Mesenchymal stem cell (in vitro differentiated cells and primary cell): ENCODE measurements around the gene DDX27. TPM values are rescaled to one million over a fixed set of nuclear protein-coding genes. Genes with fewer than 3 reads are reported as not detected.
A peak's percentile ranks its signal among the peaks of the same experiment; 100 is the strongest.

Experiments
- DNase-seq: peaks from one replicate; pipeline ENCODE4 v3.0.0-alpha.2; 2013
- H2AFZ ChIP-seq: one replicate; pipeline ENCODE4 v1.6.1; 2013; ENCODE audit warnings: low read depth, mild to moderate bottlenecking, control low read depth, inconsistent platforms, low read length, moderate library complexity
- H2AK5ac ChIP-seq: 2 replicates; pipeline ENCODE4 v1.6.1; 2013; ENCODE audit warnings: low read length, moderate library complexity, mild to moderate bottlenecking, inconsistent platforms; ENCODE audit not compliant: severe bottlenecking
- H2BK120ac ChIP-seq: one replicate; pipeline ENCODE4 v1.6.1; 2013; ENCODE audit warnings: low read depth, mild to moderate bottlenecking, inconsistent platforms, low read length, moderate library complexity
- H2BK12ac ChIP-seq, 2 experiments: one replicate each; pipeline ENCODE4 v1.6.1; 2013; ENCODE audit warnings: inconsistent platforms in 2 of 2, low read length in 2 of 2, mild to moderate bottlenecking in 2 of 2, moderate library complexity in 2 of 2, control low read depth in 1 of 2
- H2BK15ac ChIP-seq: one replicate; pipeline ENCODE4 v1.6.1; 2013; ENCODE audit warnings: mild to moderate bottlenecking, low read depth, inconsistent platforms; ENCODE audit not compliant: poor library complexity, severe bottlenecking
- H2BK5ac ChIP-seq: 2 replicates; pipeline ENCODE4 v1.6.1; 2013; ENCODE audit warnings: low read depth, mild to moderate bottlenecking, low read length, control low read depth, inconsistent platforms; ENCODE audit not compliant: poor library complexity, severe bottlenecking
- H3K14ac ChIP-seq, 2 experiments: one replicate each; pipeline ENCODE4 v1.6.1; 2013; ENCODE audit warnings: inconsistent platforms in 2 of 2, low read length in 2 of 2, control low read depth in 1 of 2, mild to moderate bottlenecking in 1 of 2, moderate library complexity in 1 of 2
- H3K18ac ChIP-seq, 2 experiments: one replicate each; pipeline ENCODE4 v1.6.1; 2013; ENCODE audit warnings: inconsistent platforms in 2 of 2, low read length in 2 of 2, control low read depth in 1 of 2, low read depth in 1 of 2, mild to moderate bottlenecking in 1 of 2
- H3K23ac ChIP-seq, 2 experiments: one replicate each; pipeline ENCODE4 v1.6.1; 2013; ENCODE audit warnings: inconsistent platforms in 2 of 2, low read length in 2 of 2, mild to moderate bottlenecking in 2 of 2, moderate library complexity in 2 of 2, control low read depth in 1 of 2
- H3K27ac ChIP-seq: 2 replicates; pipeline ENCODE4 v1.5.1; 2013; ENCODE audit warnings: mild to moderate bottlenecking, moderate library complexity, low read length, control low read depth, inconsistent platforms; ENCODE audit not compliant: poor library complexity, severe bottlenecking
- H3K27me3 ChIP-seq, 2 experiments: 2 replicates each; pipeline versions ENCODE4 v1.6.1 to v1.7.0; 2013; ENCODE audit warnings: low read length in 2 of 2, mild to moderate bottlenecking in 2 of 2, moderate library complexity in 2 of 2, control low read depth in 1 of 2, inconsistent platforms in 1 of 2; ENCODE audit not compliant: control insufficient read depth in 1 of 2, insufficient read depth in 1 of 2
- H3K36me3 ChIP-seq, 2 experiments: 2 replicates each; pipeline versions ENCODE4 v1.6.1 to v1.7.0; 2013; ENCODE audit warnings: low read length in 2 of 2, control low read depth in 1 of 2, inconsistent platforms in 1 of 2, low read depth in 1 of 2, mild to moderate bottlenecking in 1 of 2; ENCODE audit not compliant: insufficient read depth in 2 of 2, control insufficient read depth in 1 of 2
- H3K4ac ChIP-seq, 2 experiments: one replicate each; pipeline ENCODE4 v1.6.1; 2013; ENCODE audit warnings: inconsistent platforms in 2 of 2, low read length in 2 of 2, mild to moderate bottlenecking in 2 of 2, moderate library complexity in 2 of 2, control low read depth in 1 of 2, low read depth in 1 of 2
- H3K4me1 ChIP-seq: 2 replicates; pipeline ENCODE4 v1.6.1; 2013; ENCODE audit warnings: low read depth, low read length, control low read depth; ENCODE audit not compliant: control insufficient read depth, insufficient read depth
- H3K4me2 ChIP-seq: 2 replicates; pipeline ENCODE4 v1.6.1; 2013; ENCODE audit warnings: low read length, mild to moderate bottlenecking, inconsistent platforms; ENCODE audit not compliant: poor library complexity, severe bottlenecking
- H3K4me3 ChIP-seq, 2 experiments: 2 replicates each; pipeline versions ENCODE4 v1.5.1 to v1.7.0; 2013; ENCODE audit warnings: low read length in 2 of 2, mild to moderate bottlenecking in 2 of 2, control low read depth in 1 of 2, low read depth in 1 of 2; ENCODE audit not compliant: insufficient read depth in 1 of 2
- H3K79me1 ChIP-seq: replicated peaks from 2 replicates; pipeline ENCODE4 v1.6.1; 2013; ENCODE audit warnings: mild to moderate bottlenecking, control low read depth, low read length, inconsistent platforms; ENCODE audit not compliant: poor library complexity, severe bottlenecking
- H3K9ac ChIP-seq: 2 replicates; pipeline ENCODE4 v1.7.0; 2013; ENCODE audit warnings: mild to moderate bottlenecking, low read length, moderate library complexity
- H3K9me3 ChIP-seq: 2 replicates; pipeline ENCODE4 v1.7.0; 2013; ENCODE audit warnings: mild to moderate bottlenecking, low read length; ENCODE audit not compliant: control insufficient read depth
- H4K8ac ChIP-seq: one replicate; pipeline ENCODE4 v1.6.1; 2013; ENCODE audit warnings: inconsistent platforms, mild to moderate bottlenecking, low read length, moderate library complexity
- H4K91ac ChIP-seq: one replicate; pipeline ENCODE4 v1.6.1; 2013; ENCODE audit warnings: mild to moderate bottlenecking, low read length, inconsistent platforms
- WGBS: methylation state at CpG from one replicate; pipeline ENCODE4 v1.1.7; 2013; ENCODE audit warnings: mixed read lengths; 5-methylcytosine and 5-hydroxymethylcytosine counted together
- polyA plus RNA-seq, 2 experiments: library from polyadenylated mRNA; stranded (reverse); fragments of 200-250 nt; gene quantifications; one replicate each; pipeline ENCODE4 v1.2.3, GENCODE V29; 2013

DDX27 gene
- polyA plus RNA-seq (2013, experiment 1 of 2): 34.0 TPM
- polyA plus RNA-seq (2013, experiment 2 of 2): 31.9 TPM

GRCh38 chr20:49219091-49219923, at the start of gene DDX27:
Gene DDX27, plus strand, starts transcription at chr20:49219416. Its CDS starts 33 bp downstream, at chr20:49219449.
- Histone ChIP-seq H3K23ac (no peak within 1 kb of the TSS), H3K79me1 (peaks cover 17% of the 10 kb centered on the region), H3K4me2 (peak within 1 kb of the TSS; percentile 64), H2BK120ac (peak within 1 kb of the TSS; percentile 73), H3K18ac (peak within 1 kb of the TSS; percentile 25 to 89), H2AK5ac (no peak within 1 kb of the TSS), H3K14ac (peak within 1 kb of the TSS in 1 of 2 experiments; percentile 19), H2AFZ (no peak within 1 kb of the TSS), H3K9me3 (no peaks in the 10 kb centered on the region), H3K27ac (peak within 1 kb of the TSS; percentile 59), H3K4me1 (peaks cover 9% of the 10 kb centered on the region), H2BK12ac (no peak within 1 kb of the TSS), H2BK5ac (no peak within 1 kb of the TSS), H3K4ac (peak within 1 kb of the TSS in 1 of 2 experiments; percentile 44), H4K91ac (peak within 1 kb of the TSS; percentile 90), H3K4me3 (peak within 1 kb of the TSS; percentile 80 to 96), H3K27me3 (no peaks in the 10 kb centered on the region), H2BK15ac (no peak within 1 kb of the TSS), H3K36me3 (peaks cover 27 to 29% of the 10 kb centered on the region in 2 experiments), H4K8ac (peak within 1 kb of the TSS; percentile 87), H3K9ac (peak within 1 kb of the TSS; percentile 93)
- WGBS: under 1% methylated on average over 46 of the region's 46 CpGs
- peak; percentile 98 for DNase-seq

DNA sequence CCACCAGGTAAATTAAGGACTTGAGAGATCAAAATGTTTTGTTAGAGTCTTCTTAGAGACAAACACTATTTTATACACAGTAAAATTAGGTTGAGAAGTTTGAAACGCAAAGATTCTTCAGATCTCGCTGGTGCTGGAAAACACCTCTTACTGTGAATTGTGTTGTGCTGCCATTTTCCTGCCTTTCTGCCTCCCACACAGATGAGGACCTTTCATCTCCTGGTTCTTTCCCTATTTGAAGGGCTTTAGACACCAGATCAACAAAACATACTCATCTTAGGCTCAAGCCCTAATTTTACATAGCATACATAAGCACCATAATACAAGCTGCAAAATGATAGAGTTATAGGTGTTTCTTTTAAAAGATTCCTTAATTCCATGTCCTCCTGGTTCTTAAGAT, 49.7 kb upstream of the DDX27 start:
- peaks cover 9% of the 10 kb centered on the region for H3K79me1 ChIP-seq
- no peak overlapping the region for H3K14ac ChIP-seq
- H3K4me1 ChIP-seq: peaks cover 3% of the 10 kb centered on the region
- WGBS: 97% methylated on average over 2 of the region's 2 CpGs
- H3K36me3 ChIP-seq: peaks cover 16 to 51% of the 10 kb centered on the region in 2 experiments
- no peak overlapping the region for H2BK120ac ChIP-seq
- no peak for DNase-seq
- no peak overlapping the region for H3K23ac ChIP-seq
- no peak overlapping the region for H4K8ac ChIP-seq
- no peak overlapping the region for H2BK15ac ChIP-seq
- no peak overlapping the region for H2AFZ ChIP-seq
- no peak overlapping the region for H3K4ac ChIP-seq
- H3K9me3 ChIP-seq: no peaks in the 10 kb centered on the region
- no peak overlapping the region for H3K27ac ChIP-seq
- H3K9ac ChIP-seq: no peak overlapping the region
- H2AK5ac ChIP-seq: no peak overlapping the region
- H4K91ac ChIP-seq: no peak overlapping the region
- no peaks in the 10 kb centered on the region for H3K27me3 ChIP-seq
- no peak overlapping the region for H3K4me3 ChIP-seq
- no peak overlapping the region for H2BK12ac ChIP-seq
- no peak overlapping the region for H2BK5ac ChIP-seq
- no peak overlapping the region for H3K18ac ChIP-seq
- no peak overlapping the region for H3K4me2 ChIP-seq

DNA sequence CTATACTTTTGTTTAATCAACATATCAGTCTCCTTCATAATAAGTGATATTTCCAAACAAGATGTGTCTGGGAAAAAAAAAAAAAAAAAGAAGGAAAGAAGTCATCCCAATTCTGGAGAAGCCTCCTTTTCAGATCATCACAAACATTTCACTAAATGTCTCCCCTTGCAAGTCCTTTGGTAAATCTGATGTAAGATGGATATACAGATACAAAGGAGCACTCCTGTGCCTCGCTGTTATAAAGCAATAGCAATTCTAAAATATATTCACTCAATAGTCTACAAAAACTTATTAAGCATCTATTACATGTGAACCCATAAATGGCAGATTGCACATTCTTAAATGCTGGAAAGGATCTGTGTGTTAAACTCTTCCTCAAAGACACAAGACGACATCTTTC, 48.5 kb upstream of the DDX27 start:
- no peak overlapping the region for H3K18ac ChIP-seq
- H3K14ac ChIP-seq: no peak overlapping the region
- H3K27me3 ChIP-seq: no peaks in the 10 kb centered on the region
- no peak overlapping the region for H3K23ac ChIP-seq
- H2BK5ac ChIP-seq: no peak overlapping the region
- H3K4ac ChIP-seq: no peak overlapping the region
- H3K4me1 ChIP-seq: peaks cover 3% of the 10 kb centered on the region
- H2AFZ ChIP-seq: no peak overlapping the region
- H4K8ac ChIP-seq: no peak overlapping the region
- no peak overlapping the region for H2AK5ac ChIP-seq
- no peak overlapping the region for H3K4me2 ChIP-seq
- no peak overlapping the region for H2BK15ac ChIP-seq
- H2BK12ac ChIP-seq: no peak overlapping the region
- no peak overlapping the region for H2BK120ac ChIP-seq
- no peak overlapping the region for H3K9ac ChIP-seq
- no peaks in the 10 kb centered on the region for H3K9me3 ChIP-seq
- H3K79me1 ChIP-seq: peaks cover 9% of the 10 kb centered on the region
- H3K36me3 ChIP-seq: peaks cover 12 to 43% of the 10 kb centered on the region in 2 experiments
- no peak overlapping the region for H3K4me3 ChIP-seq
- H4K91ac ChIP-seq: no peak overlapping the region
- H3K27ac ChIP-seq: no peak overlapping the region
- WGBS: 95% methylated on average over 2 of the region's 2 CpGs
- DNase-seq: no peak

- Histone ChIP-seq H3K9me3 (no peaks in the 10 kb centered on the region), H4K91ac (no peak overlapping the region), H3K4me1 (peaks cover 3% of the 10 kb centered on the region), H3K79me1 (peaks cover 6% of the 10 kb centered on the region), H4K8ac (no peak overlapping the region), H3K9ac (no peak overlapping the region), H3K36me3 (peaks cover 12 to 45% of the 10 kb centered on the region in 2 experiments), H2AFZ (no peak overlapping the region), H3K4me2 (no peak overlapping the region), H3K18ac (no peak overlapping the region), H3K14ac (no peak overlapping the region), H3K27me3 (no peaks in the 10 kb centered on the region), H2AK5ac (no peak overlapping the region), H2BK120ac (no peak overlapping the region), H3K27ac (no peak overlapping the region), H3K23ac (no peak overlapping the region), H2BK15ac (no peak overlapping the region), H3K4ac (no peak overlapping the region), H3K4me3 (no peak overlapping the region), H2BK12ac (no peak overlapping the region), H2BK5ac (no peak overlapping the region)
- no peak for DNase-seq
These were observed 47.3 kb upstream of the DDX27 start for GRCh38 chr20:49171909-49172308.
